HEK293 (cell line): ENCODE results near the gene HBEGF.
A peak's percentile ranks its signal among the peaks of the same experiment; 100 is the strongest.

Experiments
- BCL11B ChIP-seq: fragments of 450-650 bp; formaldehyde crosslinking; IDR thresholded peaks from 2 replicates; pipeline ENCODE4 v1.5.1; 2016; ENCODE audit warnings: low read depth, missing biosample characterization, missing genetic modification characterization
- GLIS1 ChIP-seq: fragments of 450-650 bp; formaldehyde crosslinking; IDR thresholded peaks from 2 replicates; pipeline ENCODE4 v1.5.1; 2016; ENCODE audit warnings: missing biosample characterization, missing genetic modification characterization
- KLF16 ChIP-seq: fragments of 450-650 bp; formaldehyde crosslinking; IDR thresholded peaks from 2 replicates; pipeline ENCODE4 v1.5.1; 2017; ENCODE audit warnings: missing biosample characterization, missing genetic modification characterization
- KLF17 ChIP-seq: fragments of 450-650 bp; formaldehyde crosslinking; IDR thresholded peaks from 2 replicates; pipeline ENCODE4 v1.5.1; 2016; ENCODE audit warnings: missing biosample characterization, missing genetic modification characterization
- REST ChIP-seq: fragments of 450-650 bp; formaldehyde crosslinking; IDR thresholded peaks from 2 replicates; pipeline ENCODE4 v1.5.1; 2016; ENCODE audit warnings: missing biosample characterization, missing genetic modification characterization
- SALL2 ChIP-seq: fragments of 450-650 bp; formaldehyde crosslinking; IDR thresholded peaks from 2 replicates; pipeline ENCODE4 v1.5.0; 2017; ENCODE audit warnings: missing biosample characterization, mild to moderate bottlenecking, missing genetic modification characterization, borderline replicate concordance
- YY1 ChIP-seq: fragments of 450-650 bp; formaldehyde crosslinking; IDR thresholded peaks from 2 replicates; pipeline ENCODE4 v1.5.1; 2018; ENCODE audit warnings: missing biosample characterization, missing genetic modification characterization
- ZNF121 ChIP-seq: fragments of 450-650 bp; formaldehyde crosslinking; IDR thresholded peaks from 2 replicates; pipeline ENCODE4 v1.5.1; 2016; ENCODE audit warnings: missing biosample characterization, missing genetic modification characterization
- ZNF223 ChIP-seq: fragments of 450-650 bp; formaldehyde crosslinking; IDR thresholded peaks from 2 replicates; pipeline ENCODE4 v1.5.1; 2016; ENCODE audit warnings: missing biosample characterization, missing genetic modification characterization
- ZNF391 ChIP-seq: fragments of 450-650 bp; formaldehyde crosslinking; IDR thresholded peaks from 2 replicates; pipeline ENCODE4 v1.5.1; 2016; ENCODE audit warnings: low read depth, missing biosample characterization, missing genetic modification characterization, borderline replicate concordance
- ZNF416 ChIP-seq: fragments of 450-650 bp; formaldehyde crosslinking; IDR thresholded peaks from 2 replicates; pipeline ENCODE4 v1.5.1; 2016; ENCODE audit warnings: missing biosample characterization, missing genetic modification characterization
- ZNF510 ChIP-seq: fragments of 450-650 bp; formaldehyde crosslinking; IDR thresholded peaks from 2 replicates; pipeline ENCODE4 v1.5.1; 2018; ENCODE audit warnings: mild to moderate bottlenecking, missing genetic modification characterization, missing biosample characterization; ENCODE audit not compliant: insufficient replicate concordance
- ZNF514 ChIP-seq: fragments of 450-650 bp; formaldehyde crosslinking; IDR thresholded peaks from 2 replicates; pipeline ENCODE4 v1.5.1; 2016; ENCODE audit warnings: missing biosample characterization, missing genetic modification characterization
- ZNF560 ChIP-seq: fragments of 450-650 bp; formaldehyde crosslinking; IDR thresholded peaks from 2 replicates; pipeline ENCODE4 v1.5.1; 2017; ENCODE audit warnings: missing biosample characterization, missing genetic modification characterization, borderline replicate concordance
- ZNF629 ChIP-seq: fragments of 450-650 bp; formaldehyde crosslinking; IDR thresholded peaks from 2 replicates; pipeline ENCODE4 v1.5.1; 2017; ENCODE audit warnings: missing biosample characterization, missing genetic modification characterization
- ZNF664 ChIP-seq: fragments of 450-650 bp; formaldehyde crosslinking; IDR thresholded peaks from 2 replicates; pipeline ENCODE4 v1.5.1; 2016; ENCODE audit warnings: missing biosample characterization, missing genetic modification characterization
- ZNF76 ChIP-seq: fragments of 450-650 bp; formaldehyde crosslinking; IDR thresholded peaks from 2 replicates; pipeline ENCODE4; 2016; ENCODE audit warnings: low read depth, missing biosample characterization, missing genetic modification characterization, borderline replicate concordance
- ZNF792 ChIP-seq: fragments of 450-650 bp; formaldehyde crosslinking; IDR thresholded peaks from 2 replicates; pipeline ENCODE4 v1.5.1; 2016; ENCODE audit warnings: missing biosample characterization, missing genetic modification characterization
- ZXDB ChIP-seq: fragments of 450-650 bp; formaldehyde crosslinking; IDR thresholded peaks from 2 replicates; pipeline ENCODE4 v1.5.1; 2016; ENCODE audit warnings: missing biosample characterization, missing genetic modification characterization
- TF ChIP-seq, protein P1 (sequence below): fragments of 450-650 bp; formaldehyde crosslinking; IDR thresholded peaks from 2 replicates; pipeline ENCODE4 v1.5.1; 2017; ENCODE audit warnings: missing biosample characterization, missing genetic modification characterization
- TF ChIP-seq, protein P2 (sequence below): fragments of 450-650 bp; formaldehyde crosslinking; IDR thresholded peaks from 2 replicates; pipeline ENCODE4 v1.5.1; 2016; ENCODE audit warnings: missing biosample characterization, missing genetic modification characterization

HBEGF gene

GRCh38 chr5:140357726-140358093, 11.3 kb upstream of the HBEGF start (continued):
- TF ChIP-seq, protein P1, sequence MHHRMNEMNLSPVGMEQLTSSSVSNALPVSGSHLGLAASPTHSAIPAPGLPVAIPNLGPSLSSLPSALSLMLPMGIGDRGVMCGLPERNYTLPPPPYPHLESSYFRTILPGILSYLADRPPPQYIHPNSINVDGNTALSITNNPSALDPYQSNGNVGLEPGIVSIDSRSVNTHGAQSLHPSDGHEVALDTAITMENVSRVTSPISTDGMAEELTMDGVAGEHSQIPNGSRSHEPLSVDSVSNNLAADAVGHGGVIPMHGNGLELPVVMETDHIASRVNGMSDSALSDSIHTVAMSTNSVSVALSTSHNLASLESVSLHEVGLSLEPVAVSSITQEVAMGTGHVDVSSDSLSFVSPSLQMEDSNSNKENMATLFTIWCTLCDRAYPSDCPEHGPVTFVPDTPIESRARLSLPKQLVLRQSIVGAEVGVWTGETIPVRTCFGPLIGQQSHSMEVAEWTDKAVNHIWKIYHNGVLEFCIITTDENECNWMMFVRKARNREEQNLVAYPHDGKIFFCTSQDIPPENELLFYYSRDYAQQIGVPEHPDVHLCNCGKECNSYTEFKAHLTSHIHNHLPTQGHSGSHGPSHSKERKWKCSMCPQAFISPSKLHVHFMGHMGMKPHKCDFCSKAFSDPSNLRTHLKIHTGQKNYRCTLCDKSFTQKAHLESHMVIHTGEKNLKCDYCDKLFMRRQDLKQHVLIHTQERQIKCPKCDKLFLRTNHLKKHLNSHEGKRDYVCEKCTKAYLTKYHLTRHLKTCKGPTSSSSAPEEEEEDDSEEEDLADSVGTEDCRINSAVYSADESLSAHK = no peak
- TF ChIP-seq REST (tag by site-specific recombination) = no peak
- TF ChIP-seq ZNF510 (tag by site-specific recombination) = no peak
- TF ChIP-seq ZNF664 (tag by site-specific recombination) = peak; percentile 86
- TF ChIP-seq KLF17 (tag by site-specific recombination) = peak; percentile 32; the same call in 1 of the 2 replicates
- TF ChIP-seq BCL11B (tag by site-specific recombination) = peak; percentile 31; the same call in 1 of the 2 replicates
- no peak for TF ChIP-seq ZNF121 (tag by site-specific recombination)
- TF ChIP-seq ZNF223 (tag by site-specific recombination) = no peak
- TF ChIP-seq GLIS1 = peak; percentile 28; the same call in 1 of the 2 replicates
- TF ChIP-seq ZNF416 = no peak
- TF ChIP-seq, protein P2, sequence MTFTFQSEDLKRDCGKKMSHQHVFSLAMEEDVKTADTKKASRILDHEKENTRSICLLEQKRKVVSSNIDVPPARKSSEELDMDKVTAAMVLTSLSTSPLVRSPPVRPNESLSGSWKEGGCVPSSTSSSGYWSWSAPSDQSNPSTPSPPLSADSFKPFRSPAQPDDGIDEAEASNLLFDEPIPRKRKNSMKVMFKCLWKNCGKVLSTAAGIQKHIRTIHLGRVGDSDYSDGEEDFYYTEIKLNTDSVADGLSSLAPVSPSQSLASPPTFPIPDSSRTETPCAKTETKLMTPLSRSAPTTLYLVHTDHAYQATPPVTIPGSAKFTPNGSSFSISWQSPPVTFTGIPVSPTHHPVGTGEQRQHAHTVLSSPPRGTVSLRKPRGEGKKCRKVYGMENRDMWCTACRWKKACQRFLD = no peak
- TF ChIP-seq ZXDB (tag by site-specific recombination) = no peak
- no peak for TF ChIP-seq ZNF76 (tag by site-specific recombination)
- TF ChIP-seq ZNF560 (tag by site-specific recombination) = no peak
- no peak for TF ChIP-seq ZNF391 (tag by site-specific recombination)
- TF ChIP-seq KLF16 = no peak
- no peak for TF ChIP-seq ZNF514 (tag by site-specific recombination)
- peak; percentile 61 for TF ChIP-seq ZNF629 (tag by site-specific recombination)
- no peak for TF ChIP-seq YY1
- no peak for TF ChIP-seq ZNF792 (tag by site-specific recombination)
- TF ChIP-seq SALL2 (tag by site-specific recombination) = no peak
- TF ChIP-seq, all 188 proteins: peak for 25
